Muscle layer of duodenum (tissue), 2 donors: ENCODE measurements around the gene PRKAG2.

Experiments
- H3K27ac ChIP-seq: one replicate; pipeline ENCODE4 v1.7.0; 2013; ENCODE audit warnings: mild to moderate bottlenecking, low read length
- H3K27me3 ChIP-seq: one replicate; pipeline ENCODE4 v1.7.0; 2013; ENCODE audit warnings: low read depth, mild to moderate bottlenecking, control low read depth, low read length
- H3K36me3 ChIP-seq, 2 donors: one replicate each; pipeline ENCODE4 v1.7.0; 2013; ENCODE audit warnings: low read length in 2 of 2, control low read depth in 1 of 2, mild to moderate bottlenecking in 1 of 2; ENCODE audit not compliant: insufficient read depth in 2 of 2, control insufficient read depth in 1 of 2
- H3K4me1 ChIP-seq, 2 donors: one replicate each; pipeline ENCODE4 v1.7.0; 2013; ENCODE audit warnings: low read length in 2 of 2, mild to moderate bottlenecking in 2 of 2, control low read depth in 1 of 2, moderate library complexity in 1 of 2; ENCODE audit not compliant: insufficient read depth in 2 of 2, control insufficient read depth in 1 of 2
- H3K4me3 ChIP-seq, 2 donors: one replicate each; pipeline ENCODE4 v1.7.0; 2013; ENCODE audit warnings: low read length in 2 of 2, low read depth in 1 of 2, mild to moderate bottlenecking in 1 of 2
- H3K9me3 ChIP-seq, 2 donors: one replicate each; pipeline ENCODE4 v1.7.0; 2013; ENCODE audit warnings: low read length in 2 of 2, control low read depth in 1 of 2, mild to moderate bottlenecking in 1 of 2; ENCODE audit not compliant: control insufficient read depth in 1 of 2
- donor health status: healthy.

PRKAG2 gene

DNA sequence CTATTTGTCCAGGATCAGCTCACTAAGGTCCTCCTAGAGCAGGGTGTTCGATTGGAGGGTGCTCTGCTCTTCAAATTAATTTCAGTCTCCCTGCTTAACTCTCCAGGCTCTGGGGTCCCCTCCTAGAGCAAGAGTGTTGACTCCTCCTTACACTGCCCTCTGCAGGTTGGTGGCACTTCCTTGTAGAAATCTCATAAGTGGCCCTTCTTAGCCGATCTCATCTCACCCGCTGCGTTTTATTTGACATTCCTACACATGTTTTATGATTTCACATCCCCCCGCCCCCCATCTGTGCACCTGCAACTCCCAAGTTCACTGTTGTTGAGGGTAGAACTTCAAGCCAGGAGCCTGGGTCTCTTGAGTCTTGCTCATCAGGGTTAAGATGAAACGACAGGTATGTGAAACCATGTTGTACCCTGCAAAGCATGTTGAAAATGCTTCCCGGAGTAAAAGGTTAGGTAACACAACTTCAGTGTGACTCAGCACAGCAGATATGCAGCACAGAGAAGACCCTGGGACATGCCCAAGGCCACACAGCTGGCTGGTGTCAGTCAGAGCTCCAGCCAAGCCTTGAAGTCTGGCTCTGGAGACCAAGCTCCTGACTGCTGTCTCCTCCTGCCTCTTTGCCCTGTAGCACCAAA, 171.2 kb downstream of the PRKAG2 start:
- peak overlapping the region; percentile 13 to 22 for H3K4me3 ChIP-seq
- H3K36me3 ChIP-seq, result no peaks in the 10 kb centered on the region
- no peaks in the 10 kb centered on the region for H3K27me3 ChIP-seq
- no peaks in the 10 kb centered on the region for H3K9me3 ChIP-seq
- H3K27ac ChIP-seq, result no peak overlapping the region
- peaks cover 0 to 11% of the 10 kb centered on the region in 2 donors for H3K4me1 ChIP-seq

- no peaks in the 10 kb centered on the region for H3K27me3 ChIP-seq
- H3K27ac ChIP-seq, result no peak overlapping the region
- H3K36me3 ChIP-seq, result no peaks in the 10 kb centered on the region
- H3K9me3 ChIP-seq, result no peaks in the 10 kb centered on the region
- H3K4me1 ChIP-seq, result peaks cover 0 to 11% of the 10 kb centered on the region in 2 donors
- H3K4me3 ChIP-seq, result peak overlapping the region; percentile 13 to 22
Measured at GRCh38 chr7:151704960-151705635, 171.8 kb downstream of the PRKAG2 start.

- Histone ChIP-seq H3K27me3 (no peaks in the 10 kb centered on the region), H3K4me3 (no peak overlapping the region), H3K36me3 (no peaks in the 10 kb centered on the region), H3K27ac (no peak overlapping the region), H3K9me3 (no peaks in the 10 kb centered on the region), H3K4me1 (peaks cover 0 to 11% of the 10 kb centered on the region in 2 donors)
Measured at GRCh38 chr7:151704299-151704959, 172.5 kb downstream of the PRKAG2 start.

GRCh38 chr7:151702961-151703360, 174.0 kb downstream of the PRKAG2 start:
- H3K9me3 ChIP-seq, result no peaks in the 10 kb centered on the region
- no peaks in the 10 kb centered on the region for H3K36me3 ChIP-seq
- H3K27ac ChIP-seq, result no peak overlapping the region
- no peak overlapping the region for H3K4me3 ChIP-seq
- H3K4me1 ChIP-seq, result peaks cover 0 to 11% of the 10 kb centered on the region in 2 donors
- no peaks in the 10 kb centered on the region for H3K27me3 ChIP-seq

GRCh38 chr7:151700586-151701165, 176.2 kb downstream of the PRKAG2 start:
- no peaks in the 10 kb centered on the region for H3K9me3 ChIP-seq
- H3K27me3 ChIP-seq, result no peaks in the 10 kb centered on the region
- no peak overlapping the region for H3K4me3 ChIP-seq
- no peaks in the 10 kb centered on the region for H3K36me3 ChIP-seq
- peaks cover 0 to 5% of the 10 kb centered on the region in 2 donors for H3K4me1 ChIP-seq
- no peak overlapping the region for H3K27ac ChIP-seq

DNA sequence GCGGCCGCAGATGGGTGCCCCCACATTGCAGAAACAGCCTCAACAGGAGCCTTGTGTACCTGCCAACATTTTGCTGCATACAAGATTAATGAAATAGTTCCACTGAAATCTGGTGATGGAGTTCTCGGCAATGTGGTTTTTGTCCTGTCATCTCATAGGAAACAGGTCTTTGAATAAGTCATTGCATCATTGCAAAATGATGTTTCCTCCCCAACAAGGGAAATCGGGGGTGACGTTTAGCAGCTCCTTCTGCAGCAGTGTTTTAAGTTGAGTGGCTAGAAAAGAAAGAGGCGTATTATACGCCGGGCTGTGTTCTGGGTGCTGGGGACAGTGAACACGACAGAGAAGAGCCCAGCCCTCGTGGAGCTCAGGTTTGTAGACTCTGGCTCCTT, 177.0 kb downstream of the PRKAG2 start:
- Histone ChIP-seq H3K4me1 (peaks cover 6 to 8% of the 10 kb centered on the region in 2 donors), H3K9me3 (no peaks in the 10 kb centered on the region), H3K4me3 (no peak overlapping the region), H3K27ac (no peak overlapping the region), H3K36me3 (no peaks in the 10 kb centered on the region), H3K27me3 (no peaks in the 10 kb centered on the region)

- Histone ChIP-seq H3K27ac (no peak overlapping the region), H3K4me3 (no peak overlapping the region), H3K4me1 (peaks cover 6 to 10% of the 10 kb centered on the region in 2 donors)
Measured at GRCh38 chr7:151699147-151699927, 177.6 kb downstream of the PRKAG2 start.

GRCh38 chr7:151697942-151698341, 179.0 kb downstream of the PRKAG2 start:
- Histone ChIP-seq H3K4me3 (no peak overlapping the region), H3K36me3 (no peaks in the 10 kb centered on the region), H3K27me3 (no peaks in the 10 kb centered on the region), H3K27ac (no peak overlapping the region), H3K9me3 (no peaks in the 10 kb centered on the region), H3K4me1 (peaks cover 6 to 10% of the 10 kb centered on the region in 2 donors)

More at GRCh38 chr7:151699147-151699927, 177.6 kb downstream of the PRKAG2 start:
- Histone ChIP-seq H3K9me3 (no peaks in the 10 kb centered on the region), H3K27me3 (no peaks in the 10 kb centered on the region), H3K36me3 (no peaks in the 10 kb centered on the region)

DNA sequence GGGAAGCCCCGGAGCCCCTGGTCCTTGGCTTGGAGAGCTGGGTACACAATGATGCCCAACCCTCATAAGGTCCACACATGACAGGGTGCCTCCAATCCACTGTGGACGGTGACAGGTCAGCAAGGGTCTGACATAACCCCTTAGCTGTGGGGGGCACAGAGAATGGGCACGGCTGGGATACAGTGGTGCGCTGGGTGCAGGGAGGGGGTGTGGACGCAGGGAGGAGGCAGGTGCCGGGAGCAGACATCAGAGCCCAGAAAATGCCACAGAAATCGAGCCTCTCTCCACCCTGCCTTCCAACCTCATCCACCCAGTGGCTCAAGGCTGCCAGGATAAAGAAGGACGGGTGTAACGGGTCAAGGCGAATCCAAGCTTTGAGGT, 179.4 kb downstream of the PRKAG2 start:
- Histone ChIP-seq H3K27ac (no peak overlapping the region), H3K4me1 (peaks cover 6 to 10% of the 10 kb centered on the region in 2 donors), H3K36me3 (no peaks in the 10 kb centered on the region), H3K4me3 (no peak overlapping the region), H3K9me3 (no peaks in the 10 kb centered on the region), H3K27me3 (no peaks in the 10 kb centered on the region)

DNA sequence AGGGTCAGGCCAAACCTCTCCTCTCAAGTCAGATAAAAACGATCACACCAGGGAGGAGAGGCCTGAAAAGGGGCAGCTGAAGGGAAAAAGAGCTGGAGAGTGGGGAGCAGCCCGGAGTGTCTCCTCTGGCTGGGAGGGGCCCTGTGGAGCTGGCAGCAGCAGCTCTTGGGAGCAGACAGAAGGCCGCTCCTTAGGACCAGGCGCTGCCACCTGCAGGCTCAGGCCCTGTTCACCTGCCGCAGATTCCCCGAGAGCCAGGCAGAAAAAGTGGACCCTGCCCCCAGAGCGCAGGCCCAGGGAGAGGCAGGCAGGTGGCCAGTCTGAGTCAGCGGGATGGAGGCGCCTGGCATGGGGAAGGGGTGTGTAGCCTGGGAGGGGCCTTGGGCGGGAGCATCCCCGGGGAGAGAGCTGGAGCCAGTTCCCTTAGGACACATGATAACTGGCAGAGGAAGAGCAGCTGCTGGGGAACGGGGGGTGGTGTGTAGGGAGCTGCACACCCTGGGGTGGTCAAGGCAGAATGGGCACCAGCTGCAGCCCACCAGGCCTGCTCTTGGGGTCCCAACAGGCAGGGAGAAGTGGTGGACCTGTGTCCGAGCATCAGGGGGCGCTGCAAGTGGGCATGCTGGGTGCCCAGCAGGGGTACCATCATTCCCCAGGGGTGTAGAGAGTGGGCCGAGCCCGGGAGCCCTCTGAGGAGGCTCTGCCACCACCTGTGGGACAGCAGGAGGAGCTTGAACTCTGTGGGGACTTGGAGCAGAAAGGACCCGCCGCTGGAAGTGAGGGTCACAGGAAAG, 180.0 kb downstream of the PRKAG2 start:
- Histone ChIP-seq H3K27ac (no peak overlapping the region), H3K27me3 (no peaks in the 10 kb centered on the region), H3K4me1 (peaks cover 6 to 10% of the 10 kb centered on the region in 2 donors), H3K36me3 (no peaks in the 10 kb centered on the region), H3K4me3 (no peak overlapping the region), H3K9me3 (no peaks in the 10 kb centered on the region)
